Tongue (tissue), 2 donors: ENCODE results near the gene SMG6. TPM values are rescaled to one million over a fixed set of nuclear protein-coding genes. Genes with fewer than 3 reads are reported as not detected.
"Not testable (repeated sequence)": the region's sequence is repeated elsewhere in the genome, so short reads cannot be mapped to it uniquely, and the experiment has no call there.

ENCODE experiments used
- DNase-seq: peaks from one replicate; pipeline ENCODE4 v3.0.0-alpha.2; 2015
- total RNA-seq: library from RNA; depleted of rRNA; stranded (reverse); fragments of >200 nt; gene quantifications from one replicate; pipeline ENCODE4 v1.2.3, GENCODE V29; 2014

Gene SMG6
- total RNA-seq, 1 donor from 2014 or later: 42.9 TPM

- no peak for DNase-seq
These were observed 100.5 kb downstream of the SMG6 start for GRCh38 chr17:2202996-2203575.

GRCh38 chr17:2202302-2202995, 101.1 kb downstream of the SMG6 start:
- DNase-seq: no peak

- not testable (repeated sequence) for DNase-seq
These were observed 104.2 kb downstream of the SMG6 start for GRCh38 chr17:2199386-2199785.

- no peak for DNase-seq
These were observed 104.7 kb downstream of the SMG6 start for GRCh38 chr17:2198927-2199326.

- no peak for DNase-seq
These were observed 106.3 kb downstream of the SMG6 start for GRCh38 chr17:2197271-2197670.

- DNase-seq: no peak
These were observed 107.9 kb downstream of the SMG6 start for GRCh38 chr17:2195729-2196128.

GRCh38 chr17:2194889-2195335, 108.7 kb downstream of the SMG6 start:
- DNase-seq: no peak

- DNase-seq: no peak
These were observed 111.1 kb downstream of the SMG6 start for GRCh38 chr17:2192367-2193057.

- no peak for DNase-seq
These were observed 111.8 kb downstream of the SMG6 start for GRCh38 chr17:2191785-2192184.

GRCh38 chr17:2191227-2191626, 112.4 kb downstream of the SMG6 start:
- no peak for DNase-seq

GRCh38 chr17:2190014-2190413, 113.6 kb downstream of the SMG6 start:
- no peak for DNase-seq

- no peak for DNase-seq
These were observed 114.5 kb downstream of the SMG6 start for GRCh38 chr17:2188971-2189630.

GRCh38 chr17:2187758-2188157, 115.8 kb downstream of the SMG6 start:
- DNase-seq: no peak

- DNase-seq: no peak
These were observed 116.6 kb downstream of the SMG6 start for GRCh38 chr17:2186937-2187336.

- no peak for DNase-seq
These were observed 118.3 kb downstream of the SMG6 start for GRCh38 chr17:2184993-2185931.

GRCh38 chr17:2183346-2183745, 120.2 kb downstream of the SMG6 start:
- DNase-seq: no peak

GRCh38 chr17:2181897-2182448, 121.6 kb downstream of the SMG6 start:
- no peak for DNase-seq

GRCh38 chr17:2181206-2181896, 122.2 kb downstream of the SMG6 start:
- peak; percentile 72 for DNase-seq

- no peak for DNase-seq
These were observed 122.8 kb downstream of the SMG6 start for GRCh38 chr17:2180768-2181167.

- peak; percentile 98 for DNase-seq
These were observed 123.8 kb downstream of the SMG6 start for GRCh38 chr17:2179615-2180295.
